H7 (cell line): Measurements from ENCODE around the gene A3GALT2. TPM values are rescaled to one million over a fixed set of nuclear protein-coding genes. Genes with fewer than 3 reads are reported as not detected.
"Not testable (repeated sequence)": the region's sequence is repeated elsewhere in the genome, so short reads cannot be mapped to it uniquely, and the experiment has no call there.

ENCODE experiments used
- DNase-seq: peaks from one replicate; pipeline ENCODE4 v3.0.0; 2012
- H3K27me3 ChIP-seq: 2 replicates; pipeline ENCODE4 v1.6.0; 2011; ENCODE audit warnings: mild to moderate bottlenecking, low read length; ENCODE audit not compliant: control insufficient read depth, insufficient read depth
- H3K36me3 ChIP-seq: replicated peaks from 2 replicates; pipeline ENCODE4 v1.5.1; 2011; ENCODE audit warnings: low read length; ENCODE audit not compliant: control insufficient read depth, insufficient read depth
- H3K4me3 ChIP-seq: 2 replicates; pipeline ENCODE4 v1.5.1; 2011; ENCODE audit warnings: low read depth, mild to moderate bottlenecking, control low read depth, low read length, moderate library complexity; ENCODE audit not compliant: insufficient read depth
- total RNA-seq: library from RNA; depleted of rRNA; stranded (reverse); fragments of >200 nt; shearing (Covaris generic); gene quantifications from 2 replicates; pipeline ENCODE4 v1.2.3, GENCODE V29; 2014

Gene A3GALT2
- total RNA-seq, 1 experiment from 2014 or later, result not detected

GRCh38 chr1:33319949-33320618 is 814 bp downstream of the A3GALT2 start:
- no peak overlapping the region for H3K4me3 ChIP-seq
- peaks cover 2% of the 10 kb centered on the region; the same call in 1 of the 2 replicates for H3K27me3 ChIP-seq
- H3K36me3 ChIP-seq, result no peaks in the 10 kb centered on the region
- no peak for DNase-seq

- no peak overlapping the region for H3K4me3 ChIP-seq
- no peak for DNase-seq
- H3K36me3 ChIP-seq, result no peaks in the 10 kb centered on the region
- peaks cover 2% of the 10 kb centered on the region; the same call in 1 of the 2 replicates for H3K27me3 ChIP-seq
Observed at GRCh38 chr1:33319186-33319948, 1.5 kb downstream of the A3GALT2 start.

GRCh38 chr1:33317946-33318345 is 3.0 kb downstream of the A3GALT2 start:
- Histone ChIP-seq H3K4me3 (no peak overlapping the region), H3K36me3 (no peaks in the 10 kb centered on the region), H3K27me3 (peaks cover 2% of the 10 kb centered on the region; the same call in 1 of the 2 replicates)
- DNase-seq, result no peak

GRCh38 chr1:33317354-33317753 is 3.5 kb downstream of the A3GALT2 start:
- H3K4me3 ChIP-seq, result no peak overlapping the region
- H3K36me3 ChIP-seq, result no peaks in the 10 kb centered on the region
- H3K27me3 ChIP-seq, result peaks cover 2% of the 10 kb centered on the region; the same call in 1 of the 2 replicates
- no peak for DNase-seq

- H3K4me3 ChIP-seq, result no peak overlapping the region
- peaks cover 2% of the 10 kb centered on the region; the same call in 1 of the 2 replicates for H3K27me3 ChIP-seq
- no peaks in the 10 kb centered on the region for H3K36me3 ChIP-seq
- no peak for DNase-seq
Observed at GRCh38 chr1:33316601-33317000, 4.3 kb downstream of the A3GALT2 start.

- peaks cover 4% of the 10 kb centered on the region for H3K27me3 ChIP-seq
- DNase-seq, result no peak
- no peaks in the 10 kb centered on the region for H3K36me3 ChIP-seq
- H3K4me3 ChIP-seq, result no peak overlapping the region
Observed at GRCh38 chr1:33314416-33314815, 6.5 kb downstream of the A3GALT2 start.

- Histone ChIP-seq H3K4me3 (no peak overlapping the region), H3K27me3 (peaks cover 2% of the 10 kb centered on the region; the same call in 1 of the 2 replicates), H3K36me3 (no peaks in the 10 kb centered on the region)
- DNase-seq, result no peak
Observed at GRCh38 chr1:33312413-33312749, 8.5 kb downstream of the A3GALT2 start.

- Histone ChIP-seq H3K4me3 (no peak overlapping the region), H3K27me3 (peaks cover 6% of the 10 kb centered on the region; the same call in 1 of the 2 replicates)
- no peak for DNase-seq
Observed at GRCh38 chr1:33311706-33312412, 9.0 kb downstream of the A3GALT2 start.

GRCh38 chr1:33310702-33311101 is 10.2 kb downstream of the A3GALT2 start:
- no peak overlapping the region for H3K4me3 ChIP-seq
- peaks cover 14% of the 10 kb centered on the region; the same call in 1 of the 2 replicates for H3K27me3 ChIP-seq
- no peak for DNase-seq
- no peaks in the 10 kb centered on the region for H3K36me3 ChIP-seq

More at GRCh38 chr1:33311706-33312412, 9.0 kb downstream of the A3GALT2 start:
- H3K36me3 ChIP-seq, result no peaks in the 10 kb centered on the region

- not testable (repeated sequence) for H3K4me3 ChIP-seq, DNase-seq, H3K36me3 ChIP-seq
- H3K27me3 ChIP-seq, result peaks cover 14% of the 10 kb centered on the region; the same call in 1 of the 2 replicates
Observed at GRCh38 chr1:33309351-33309750, 11.5 kb downstream of the A3GALT2 start.

- no peak for DNase-seq
Observed at GRCh38 chr1:33307494-33307864, 13.4 kb downstream of the A3GALT2 start.

GRCh38 chr1:33306653-33307493 is 14.0 kb downstream of the A3GALT2 start:
- Histone ChIP-seq H3K4me3 (peak overlapping the region; percentile 5; the same call in 1 of the 2 replicates), H3K27me3 (peaks cover 14% of the 10 kb centered on the region; the same call in 1 of the 2 replicates), H3K36me3 (no peaks in the 10 kb centered on the region)
- peak; percentile 81 for DNase-seq

More at GRCh38 chr1:33307494-33307864, 13.4 kb downstream of the A3GALT2 start:
- no peak overlapping the region for H3K4me3 ChIP-seq
- H3K27me3 ChIP-seq, result peaks cover 14% of the 10 kb centered on the region; the same call in 1 of the 2 replicates
- H3K36me3 ChIP-seq, result no peaks in the 10 kb centered on the region

GRCh38 chr1:33305816-33306652 is 14.9 kb downstream of the A3GALT2 start:
- DNase-seq, result no peak
- Histone ChIP-seq H3K36me3 (no peaks in the 10 kb centered on the region), H3K27me3 (peaks cover 14% of the 10 kb centered on the region; the same call in 1 of the 2 replicates), H3K4me3 (peak overlapping the region; percentile 5; the same call in 1 of the 2 replicates)
